OCI-M2 (cell line): ENCODE measurements around the gene SNRPA.

Experiments used
- DNase-seq: peaks from one replicate; lab custom pipeline; 2025; ENCODE audit not compliant: unreplicated experiment; lab: John Stamatoyannopoulos, UW

SNRPA gene

DNA sequence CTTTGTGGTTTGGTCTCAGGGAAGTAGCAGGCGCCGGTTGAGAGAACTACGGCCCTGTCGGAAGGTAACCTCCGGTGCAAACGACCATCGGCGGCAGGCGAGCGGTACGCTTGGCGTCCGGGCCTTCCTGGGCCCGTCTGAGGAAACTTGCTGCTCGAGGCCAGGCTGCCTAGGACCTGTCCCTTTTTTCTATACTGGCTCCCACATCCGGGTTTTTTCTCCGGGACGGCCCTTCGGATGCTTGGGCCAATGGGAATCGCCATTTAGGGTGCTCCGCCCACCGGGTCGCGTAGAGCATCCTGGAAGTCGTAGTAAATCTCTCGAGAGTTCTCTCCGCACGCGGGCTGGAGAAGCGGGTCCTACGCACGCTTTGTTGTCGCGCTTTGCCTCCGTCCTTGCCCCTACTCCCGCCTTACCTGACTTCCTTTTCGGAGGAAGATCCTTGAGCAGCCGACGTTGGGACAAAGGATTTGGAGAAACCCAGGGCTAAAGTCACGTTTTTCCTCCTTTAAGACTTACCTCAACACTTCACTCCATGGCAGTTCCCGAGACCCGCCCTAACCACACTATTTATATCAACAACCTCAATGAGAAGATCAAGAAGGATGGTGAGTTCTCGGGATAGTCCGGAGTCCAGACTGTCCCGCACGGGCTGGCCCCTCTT is at the start of gene SNRPA:
SNRPA (plus strand) TSS at position 330 of the 664 bp plus-strand sequence; CDS start at position 536, 206 bp downstream.
- DNase-seq, result peak; percentile 97

- no peak for DNase-seq
Measured at GRCh38 chr19:40701758-40702157, 49.2 kb upstream of the SNRPA start.

DNA sequence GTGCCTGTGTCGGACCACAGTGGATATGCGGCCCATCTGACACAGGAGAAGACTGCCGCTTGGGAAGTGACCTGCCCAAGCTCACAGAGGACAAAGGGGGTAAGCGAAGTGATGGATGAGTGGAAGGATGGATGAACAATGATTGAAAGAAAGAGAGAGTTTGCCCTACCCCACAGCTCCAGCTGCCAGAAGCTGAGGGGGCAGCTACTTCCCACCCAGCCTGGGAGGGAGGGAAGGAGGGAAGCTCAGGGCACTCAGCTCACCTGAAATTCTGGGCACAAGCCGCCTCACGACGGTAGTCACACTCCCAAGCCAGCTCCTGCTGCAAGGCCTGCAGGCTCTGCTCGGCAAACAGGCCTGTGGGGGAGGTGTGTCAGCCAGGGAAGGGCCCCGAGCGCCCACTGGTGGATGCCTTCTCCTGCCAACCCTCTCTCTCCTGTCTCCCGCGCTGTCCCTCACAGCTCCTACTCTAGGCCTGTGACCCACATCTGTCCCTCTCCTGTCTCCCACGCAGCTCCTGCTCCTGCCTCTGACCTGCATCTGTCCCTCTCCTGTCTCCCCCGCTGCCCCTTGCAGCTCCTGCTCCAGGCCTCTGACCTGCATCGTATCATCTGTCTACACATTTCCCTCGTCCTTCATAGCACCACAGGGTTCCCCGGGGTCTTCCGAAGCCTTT is 48.5 kb upstream of the SNRPA start:
- DNase-seq, result no peak

GRCh38 chr19:40703029-40703755 is 47.8 kb upstream of the SNRPA start:
- no peak for DNase-seq

GRCh38 chr19:40704491-40705361 is 46.3 kb upstream of the SNRPA start:
- no peak for DNase-seq

DNA sequence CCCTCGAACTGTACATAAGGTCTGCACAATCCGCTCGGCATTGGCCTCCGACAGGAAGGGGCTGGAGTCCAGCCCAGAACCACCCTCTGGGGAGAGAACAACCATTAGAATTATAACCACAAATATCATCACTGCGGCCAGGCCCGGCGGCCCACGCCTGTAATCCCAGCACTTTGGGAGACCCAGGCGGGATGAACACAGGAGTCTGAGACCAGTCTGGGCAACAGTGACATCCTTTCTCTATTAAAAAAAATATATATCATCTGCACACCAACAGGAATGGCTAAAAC is 45.7 kb upstream of the SNRPA start:
- no peak for DNase-seq

DNA sequence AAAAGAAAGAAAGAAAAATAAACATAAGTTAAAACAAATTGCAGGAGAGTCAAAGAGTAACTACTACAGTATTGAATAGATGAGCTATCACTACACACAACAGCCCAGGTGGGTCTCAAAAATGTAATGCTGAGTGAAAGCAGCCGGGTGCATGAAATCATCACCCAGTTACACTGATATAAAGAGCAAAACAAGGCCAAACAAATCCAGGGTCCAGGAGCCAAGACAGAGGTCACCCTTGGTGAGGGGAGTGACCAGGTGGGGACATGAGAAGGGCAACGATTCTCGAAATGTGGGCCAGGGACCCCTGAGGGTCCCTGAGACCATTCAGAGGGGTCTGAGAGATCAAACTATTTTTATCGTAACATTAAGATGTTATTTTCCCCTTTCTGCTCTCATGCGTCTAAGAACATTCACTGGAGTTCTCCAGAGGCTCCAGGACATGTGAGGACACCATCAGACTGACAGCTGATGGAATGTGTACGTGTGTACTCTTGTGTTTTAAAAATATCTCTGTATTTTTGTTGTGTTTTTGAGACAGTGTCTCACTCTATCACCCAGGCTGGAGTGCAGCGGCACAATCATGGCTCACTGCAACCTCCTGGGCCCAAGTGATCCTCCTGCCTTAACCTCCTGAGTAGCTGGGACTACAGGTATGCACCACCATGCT is 44.9 kb upstream of the SNRPA start:
- DNase-seq, result no peak

DNA sequence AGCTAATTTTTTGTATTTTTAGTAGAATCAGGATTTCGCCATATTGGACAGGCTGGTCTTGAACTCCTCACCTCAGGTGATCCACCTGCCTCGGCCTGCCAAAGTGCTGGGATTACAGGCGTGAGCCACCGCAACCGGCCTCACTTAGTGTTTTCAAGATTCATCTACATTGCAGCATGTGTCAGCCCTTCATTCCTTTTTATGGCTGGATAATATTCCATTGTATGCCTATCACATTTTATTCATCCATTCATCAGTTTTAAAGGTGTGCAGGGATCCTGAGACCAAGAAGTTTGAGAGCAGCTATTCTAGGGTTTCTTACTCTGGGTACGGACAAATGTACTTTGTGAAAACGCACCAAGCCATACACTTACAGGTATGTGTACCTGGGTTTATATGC is 43.4 kb upstream of the SNRPA start:
- DNase-seq, result no peak

GRCh38 chr19:40709817-40710216 is 41.2 kb upstream of the SNRPA start:
- no peak for DNase-seq

DNA sequence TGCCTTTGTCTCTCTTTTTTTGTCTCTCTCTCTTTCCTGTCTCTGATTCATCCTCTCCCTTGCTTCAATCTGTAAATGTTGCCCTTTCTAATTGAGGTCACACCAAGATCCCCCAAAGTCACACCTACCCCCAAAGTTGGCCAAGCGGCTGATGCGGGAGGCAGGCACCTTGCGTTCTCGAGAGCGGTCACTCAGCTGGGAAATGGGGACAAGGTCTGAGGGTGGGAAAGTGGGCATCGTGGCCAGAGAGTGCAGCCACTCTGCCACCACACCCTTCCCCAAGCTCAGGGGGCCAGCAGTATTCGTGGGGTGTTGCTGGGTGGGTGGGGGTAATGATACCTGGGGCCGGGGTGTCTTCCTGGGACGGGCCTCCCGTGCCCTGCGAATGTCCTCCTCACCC is 37.1 kb upstream of the SNRPA start:
- DNase-seq, result no peak

DNA sequence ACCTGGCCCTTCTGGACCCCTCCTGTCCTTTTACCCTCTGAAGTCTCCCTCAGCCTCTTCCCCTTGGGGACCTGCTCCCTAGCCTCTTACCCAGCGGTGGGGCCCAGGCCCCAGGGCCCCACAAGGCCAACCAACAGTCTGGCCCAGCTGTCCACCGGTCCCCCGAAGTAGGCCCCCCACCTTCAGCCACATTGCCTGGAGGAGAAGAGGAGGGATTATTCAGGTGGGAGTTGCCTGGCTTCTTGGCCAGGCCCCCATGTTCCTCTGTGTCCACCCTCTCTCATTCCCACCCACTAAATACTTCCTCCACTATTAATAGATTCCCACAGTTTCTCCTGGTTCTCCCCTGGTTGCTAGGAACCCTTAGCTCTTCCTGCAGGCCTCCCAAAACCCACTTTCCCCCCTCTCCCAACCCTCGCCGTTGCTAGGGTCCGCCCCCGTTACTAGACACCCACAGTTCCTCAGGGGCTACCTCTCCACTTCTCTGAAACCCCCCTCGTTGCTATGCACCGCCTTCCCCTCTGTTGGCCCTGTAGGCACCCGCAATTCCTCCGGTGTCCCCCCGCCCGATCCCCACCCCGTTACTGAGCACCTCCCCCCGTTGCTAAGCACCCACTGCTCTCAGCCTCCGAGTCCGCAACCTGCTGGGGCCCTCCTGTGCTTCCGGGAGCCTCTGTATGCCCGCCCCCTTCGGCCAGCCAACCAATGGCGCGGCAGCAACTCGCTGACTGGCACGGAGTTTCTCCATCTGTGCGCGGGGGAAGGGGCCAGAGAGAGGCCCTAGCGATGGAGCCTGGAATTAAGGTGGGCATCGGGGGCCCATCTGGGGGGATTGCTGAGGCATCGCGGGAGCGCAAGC is 36.3 kb upstream of the SNRPA start:
- DNase-seq, result peak; percentile 61

- DNase-seq, result no peak
Measured at GRCh38 chr19:40716031-40716481, 34.9 kb upstream of the SNRPA start.

- peak; percentile 92 for DNase-seq
Measured at GRCh38 chr19:40716482-40717324, 34.3 kb upstream of the SNRPA start, which contains the start of the genes COQ8B and ITPKC. Gene COQ8B, minus strand, starts transcription at chr19:40716886. Its CDS starts 2,254 bp downstream, at chr19:40714632. Gene ITPKC, plus strand, starts transcription at chr19:40717112. Its CDS starts 24 bp downstream, at chr19:40717136.

DNA sequence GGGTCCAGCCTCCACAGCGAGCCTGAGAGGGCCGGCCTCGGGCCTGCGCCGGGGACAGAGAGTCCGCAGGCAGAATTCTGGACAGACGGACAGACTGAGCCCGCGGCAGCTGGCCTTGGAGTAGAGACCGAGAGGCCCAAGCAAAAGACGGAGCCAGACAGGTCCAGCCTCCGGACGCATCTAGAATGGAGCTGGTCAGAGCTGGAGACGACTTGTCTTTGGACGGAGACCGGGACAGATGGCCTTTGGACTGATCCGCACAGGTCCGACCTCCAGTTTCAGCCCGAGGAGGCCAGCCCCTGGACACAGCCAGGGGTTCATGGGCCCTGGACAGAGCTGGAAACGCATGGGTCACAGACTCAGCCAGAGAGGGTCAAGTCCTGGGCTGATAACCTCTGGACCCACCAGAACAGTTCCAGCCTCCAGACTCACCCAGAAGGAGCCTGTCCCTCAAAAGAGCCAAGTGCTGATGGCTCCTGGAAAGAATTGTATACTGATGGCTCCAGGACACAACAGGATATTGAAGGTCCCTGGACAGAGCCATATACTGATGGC is 33.6 kb upstream of the SNRPA start:
- DNase-seq, result no peak

GRCh38 chr19:40717880-40718773 is 32.9 kb upstream of the SNRPA start:
- no peak for DNase-seq

DNA sequence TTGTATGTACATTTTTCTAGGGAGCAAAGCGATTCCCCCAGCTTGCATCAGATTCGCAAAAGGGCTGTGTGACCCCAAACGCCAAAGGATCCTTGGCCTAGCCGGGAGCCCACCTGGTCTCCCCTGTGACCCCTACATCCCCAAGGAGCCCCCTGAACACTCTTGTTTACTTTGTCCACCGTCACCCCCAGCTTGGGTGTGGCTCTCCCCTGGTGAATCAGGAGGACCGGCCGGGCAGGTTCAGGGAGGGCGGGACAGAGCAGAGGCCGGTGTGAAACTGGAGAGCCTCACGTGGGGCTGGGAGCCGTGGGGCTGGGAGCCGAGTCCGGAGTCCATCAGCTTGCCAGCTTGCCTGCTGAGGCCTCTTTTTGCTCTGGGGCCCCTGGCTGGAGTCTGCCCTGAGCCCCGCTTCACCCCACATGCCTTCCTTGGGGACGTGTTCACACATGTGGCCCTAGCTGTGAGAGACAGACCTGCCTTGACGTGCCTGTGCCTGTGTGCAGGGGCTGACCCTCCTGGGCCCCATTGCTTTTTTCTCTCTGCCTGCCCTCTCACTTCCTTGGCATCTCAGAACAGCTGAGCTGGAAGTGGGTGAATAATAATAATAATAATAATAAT is 32.1 kb upstream of the SNRPA start:
- DNase-seq, result no peak

DNA sequence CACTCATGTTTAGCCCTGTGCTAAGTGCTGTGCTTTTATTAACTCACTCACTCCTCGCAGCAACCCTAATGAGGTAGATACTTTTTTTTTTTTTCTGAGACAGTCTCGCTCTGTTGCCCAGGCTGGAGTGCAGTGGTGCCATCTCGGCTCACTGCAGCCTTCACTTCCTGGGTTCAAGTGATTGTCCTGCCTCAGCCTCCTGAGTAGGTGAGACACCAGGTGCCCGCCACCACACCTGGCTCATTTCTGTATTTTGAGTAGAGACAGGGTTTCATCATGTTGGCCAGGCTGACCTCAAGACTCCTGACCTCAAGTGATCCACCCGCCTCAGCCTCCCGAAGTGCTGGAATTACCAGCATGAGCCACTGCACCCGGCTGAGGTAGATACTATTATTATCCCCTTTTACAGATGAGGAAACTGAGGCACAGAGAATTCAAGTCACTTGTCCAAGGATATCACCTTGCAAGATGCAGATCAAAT is 31.5 kb upstream of the SNRPA start:
- no peak for DNase-seq
